Gastroesophageal sphincter (tissue), 4 donors: ENCODE measurements around the gene VPS45. TPM values are rescaled to one million over a fixed set of nuclear protein-coding genes. Genes with fewer than 3 reads are reported as not detected.

Experiments used
- ATAC-seq: fragments of 150-250 bp; one replicate; pipeline ENCODE4 v1.9.1; 2016; ENCODE audit warnings: mild to moderate bottlenecking, moderate library complexity
- H3K27ac ChIP-seq, 4 donors: fragments of 200-600 bp; sonication (generic) in 3 of 4; 1 replicate in 3 of 4; 2 replicates in 1 of 4; pipeline ENCODE4 v1.5.1; 2016 to 2019
- H3K27me3 ChIP-seq: fragments of 200-600 bp; sonication (generic); one replicate; pipeline ENCODE4 v1.5.1; 2019
- H3K36me3 ChIP-seq, 2 donors: fragments of 200-600 bp; sonication (generic); one replicate each; pipeline ENCODE4 v1.5.1; 2019; ENCODE audit warnings: control low read depth in 1 of 2
- H3K4me1 ChIP-seq, 3 donors: fragments of 200-600 bp; sonication (generic); 1 replicate in 2 of 3; 2 replicates in 1 of 3; pipeline ENCODE4 v1.5.1; 2016 to 2019; ENCODE audit warnings: control low read depth in 2 of 3
- H3K4me3 ChIP-seq, 2 donors: fragments of 200-600 bp; sonication (generic); one replicate each; pipeline ENCODE4 v1.5.1; 2019; ENCODE audit warnings: mild to moderate bottlenecking in 1 of 2, moderate library complexity in 1 of 2
- H3K9me3 ChIP-seq, 3 donors: fragments of 200-600 bp; sonication (generic); one replicate each; pipeline ENCODE4 v1.5.1; 2017 to 2019; ENCODE audit warnings: control low read depth in 2 of 3
- EP300 ChIP-seq: sonication (generic); formaldehyde crosslinking; IDR thresholded peaks from one replicate; pipeline ENCODE4 v1.6.1; 2017; ENCODE audit warnings: antibody characterized with exemption, mild to moderate bottlenecking
- POLR2A ChIP-seq, 2 donors: fragments of 450-650 bp; IDR thresholded peaks; one replicate each; pipeline ENCODE4 v1.6.1; 2017; ENCODE audit warnings: antibody characterized with exemption in 2 of 2, mild to moderate bottlenecking in 2 of 2, moderate library complexity in 1 of 2
- POLR2AphosphoS5 ChIP-seq: sonication (generic); formaldehyde crosslinking; IDR thresholded peaks from one replicate; pipeline ENCODE4 v1.6.1; 2017; ENCODE audit warnings: antibody characterized with exemption
- WGBS, 2 donors: methylation state at CpG; one replicate each; pipeline ENCODE4 v1.1.5; 2018; ENCODE audit warnings: low coverage in 1 of 2; 5-methylcytosine and 5-hydroxymethylcytosine counted together
- total RNA-seq, 4 donors: library from RNA; depleted of rRNA; stranded (reverse); fragments of >200 nt; gene quantifications; one replicate each; pipeline ENCODE4 v1.1.0, GENCODE V29; 2016
- TF ChIP-seq, protein P1 (sequence below), 4 experiments: fragments of 200-600 bp in 2 of 4; fragments of 450-650 bp in 2 of 4; sonication (generic) in 1 of 4; IDR thresholded peaks; one replicate each; pipeline ENCODE4 v1.5.1; 2017 to 2019; ENCODE audit warnings: antibody characterized with exemption in 4 of 4, mild to moderate bottlenecking in 2 of 4, moderate library complexity in 2 of 4

VPS45 gene
- total RNA-seq, 4 donors from 2014 or later = 44.7 to 75.8 (median 50.4) TPM

- Histone ChIP-seq H3K9me3 (no peaks in the 10 kb centered on the region), H3K4me1 (peaks cover 0 to 7% (median 4%) of the 10 kb centered on the region in 3 donors), H3K36me3 (no peaks in the 10 kb centered on the region), H3K27ac (no peak overlapping the region), H3K27me3 (no peaks in the 10 kb centered on the region), H3K4me3 (no peak overlapping the region)
- whole genome bisulfite sequencing, 2 donors = 77 to 79% methylated on average over 5 to 6 of the region's 7 CpGs
- no peak for ATAC-seq
- TF ChIP-seq POLR2A (IDR thresholded peaks at IDR 0.05) (no peak), POLR2AphosphoS5 (no peak), EP300 (no peak)
- TF ChIP-seq, protein P1, sequence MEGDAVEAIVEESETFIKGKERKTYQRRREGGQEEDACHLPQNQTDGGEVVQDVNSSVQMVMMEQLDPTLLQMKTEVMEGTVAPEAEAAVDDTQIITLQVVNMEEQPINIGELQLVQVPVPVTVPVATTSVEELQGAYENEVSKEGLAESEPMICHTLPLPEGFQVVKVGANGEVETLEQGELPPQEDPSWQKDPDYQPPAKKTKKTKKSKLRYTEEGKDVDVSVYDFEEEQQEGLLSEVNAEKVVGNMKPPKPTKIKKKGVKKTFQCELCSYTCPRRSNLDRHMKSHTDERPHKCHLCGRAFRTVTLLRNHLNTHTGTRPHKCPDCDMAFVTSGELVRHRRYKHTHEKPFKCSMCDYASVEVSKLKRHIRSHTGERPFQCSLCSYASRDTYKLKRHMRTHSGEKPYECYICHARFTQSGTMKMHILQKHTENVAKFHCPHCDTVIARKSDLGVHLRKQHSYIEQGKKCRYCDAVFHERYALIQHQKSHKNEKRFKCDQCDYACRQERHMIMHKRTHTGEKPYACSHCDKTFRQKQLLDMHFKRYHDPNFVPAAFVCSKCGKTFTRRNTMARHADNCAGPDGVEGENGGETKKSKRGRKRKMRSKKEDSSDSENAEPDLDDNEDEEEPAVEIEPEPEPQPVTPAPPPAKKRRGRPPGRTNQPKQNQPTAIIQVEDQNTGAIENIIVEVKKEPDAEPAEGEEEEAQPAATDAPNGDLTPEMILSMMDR (IDR thresholded peaks at IDR 0.05) = no peak
These were observed 105.6 kb downstream of the VPS45 start for GRCh38 chr1:150173141-150173585.

DNA sequence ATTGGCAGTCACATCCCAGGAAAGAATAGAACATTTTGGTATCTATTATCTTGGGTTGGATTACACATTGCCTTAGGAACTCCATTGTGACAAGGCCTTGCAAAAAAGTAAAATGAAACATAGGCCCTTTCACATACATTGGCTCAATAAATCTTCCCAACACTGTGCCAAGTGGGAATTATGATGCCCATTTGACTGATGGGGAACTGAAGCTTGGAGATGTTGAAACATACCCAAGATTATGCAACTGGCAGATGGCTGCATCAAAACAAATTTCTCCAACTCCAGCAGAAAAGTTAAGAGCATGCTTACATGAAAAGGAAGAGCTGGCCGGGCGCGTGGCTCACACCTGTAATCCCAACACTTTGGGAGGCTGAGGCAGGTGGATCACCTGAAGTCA is 109.0 kb downstream of the VPS45 start:
- no peaks in the 10 kb centered on the region for H3K4me1 ChIP-seq
- no peaks in the 10 kb centered on the region for H3K36me3 ChIP-seq
- 77 to 85% methylated on average over 3 of the region's 3 CpGs for WGBS, 2 donors
- TF ChIP-seq EP300 = no peak
- TF ChIP-seq POLR2AphosphoS5 = no peak
- TF ChIP-seq, protein P1 (IDR thresholded peaks at IDR 0.05) = no peak
- no peak for TF ChIP-seq POLR2A (IDR thresholded peaks at IDR 0.05)
- no peak overlapping the region for H3K4me3 ChIP-seq
- H3K27me3 ChIP-seq = no peaks in the 10 kb centered on the region
- H3K9me3 ChIP-seq = no peaks in the 10 kb centered on the region
- no peak overlapping the region for H3K27ac ChIP-seq
- ATAC-seq = no peak

- Histone ChIP-seq H3K4me1 (no peaks in the 10 kb centered on the region), H3K9me3 (no peaks in the 10 kb centered on the region), H3K4me3 (no peak overlapping the region), H3K27ac (no peak overlapping the region), H3K36me3 (no peaks in the 10 kb centered on the region), H3K27me3 (no peaks in the 10 kb centered on the region)
- ATAC-seq = no peak
- TF ChIP-seq POLR2AphosphoS5 = no peak
- TF ChIP-seq POLR2A (IDR thresholded peaks at IDR 0.05) = no peak
- no peak for TF ChIP-seq EP300
- TF ChIP-seq, protein P1 (IDR thresholded peaks at IDR 0.05) = no peak
These were observed 111.0 kb downstream of the VPS45 start for GRCh38 chr1:150178548-150178947.

DNA sequence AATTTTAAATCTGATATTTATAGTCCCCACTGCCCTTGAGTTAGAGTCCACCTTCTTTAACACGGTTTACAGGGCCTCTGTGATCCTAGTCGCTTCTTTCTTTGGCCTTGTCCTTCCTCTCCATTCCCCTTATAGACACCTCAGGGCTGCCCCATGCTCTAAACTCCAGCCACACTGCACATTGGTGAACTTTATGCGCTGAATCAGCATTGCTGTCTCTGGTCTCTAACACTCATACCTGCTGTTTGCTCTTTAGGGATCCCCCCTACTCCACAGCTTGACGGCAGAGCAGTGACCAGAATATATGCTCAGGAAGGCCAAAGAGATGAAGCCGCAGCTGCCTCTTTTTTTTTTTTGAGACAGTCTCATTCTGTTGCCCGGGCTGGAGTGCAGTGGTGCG is 112.3 kb downstream of the VPS45 start:
- 67 to 92% methylated on average over 2 to 6 of the region's 7 CpGs for WGBS, 2 donors
- H3K4me3 ChIP-seq = no peak overlapping the region
- no peaks in the 10 kb centered on the region for H3K27me3 ChIP-seq
- ATAC-seq = no peak
- H3K4me1 ChIP-seq = no peaks in the 10 kb centered on the region
- H3K9me3 ChIP-seq = no peaks in the 10 kb centered on the region
- TF ChIP-seq POLR2A (IDR thresholded peaks at IDR 0.05) = no peak
- no peak for TF ChIP-seq EP300
- TF ChIP-seq POLR2AphosphoS5 = no peak
- TF ChIP-seq, protein P1 (IDR thresholded peaks at IDR 0.05) = no peak
- no peak overlapping the region for H3K27ac ChIP-seq
- H3K36me3 ChIP-seq = no peaks in the 10 kb centered on the region

- ATAC-seq = no peak
- Histone ChIP-seq H3K27me3 (no peaks in the 10 kb centered on the region), H3K36me3 (no peaks in the 10 kb centered on the region), H3K4me3 (no peak overlapping the region), H3K9me3 (no peaks in the 10 kb centered on the region), H3K27ac (no peak overlapping the region), H3K4me1 (no peaks in the 10 kb centered on the region)
- WGBS, 2 donors = 69 to 91% methylated on average over 2 to 5 of the region's 5 CpGs
- TF ChIP-seq, protein P1 (IDR thresholded peaks at IDR 0.05) = no peak
- TF ChIP-seq POLR2A (IDR thresholded peaks at IDR 0.05) = no peak
- no peak for TF ChIP-seq POLR2AphosphoS5
- TF ChIP-seq EP300 = no peak
These were observed 112.9 kb downstream of the VPS45 start for GRCh38 chr1:150180474-150180873.
